Fibroblast of lung (primary cell): ENCODE data around the gene COBL. TPM values are rescaled to one million over a fixed set of nuclear protein-coding genes. Genes with fewer than 3 reads are reported as not detected.

Experiments
- DNase-seq, 2 donors: peaks; one replicate each; pipeline versions ENCODE4 v3.0.0 to v3.0.0-alpha.2; 2010; ENCODE audit warnings: low read depth in 2 of 2
- H2AFZ ChIP-seq: 2 replicates; pipeline ENCODE4 v1.5.1; 2012; ENCODE audit warnings: low read length, control low read depth, inconsistent platforms
- H3K27ac ChIP-seq: 2 replicates; pipeline ENCODE4 v1.5.1; 2011; ENCODE audit warnings: low read length, control low read depth; ENCODE audit not compliant: insufficient read depth
- H3K27me3 ChIP-seq: 2 replicates; pipeline ENCODE4 v1.5.1; 2011; ENCODE audit warnings: mild to moderate bottlenecking, low read length; ENCODE audit not compliant: control insufficient read depth, insufficient read depth
- H3K36me3 ChIP-seq: 2 replicates; pipeline ENCODE4 v1.5.1; 2011; ENCODE audit warnings: low read length; ENCODE audit not compliant: control insufficient read depth, insufficient read depth
- H3K4me1 ChIP-seq: 2 replicates; pipeline ENCODE4 v1.5.1; 2011; ENCODE audit warnings: low read length; ENCODE audit not compliant: control insufficient read depth, insufficient read depth; ENCODE audit errors: extremely low read depth
- H3K4me2 ChIP-seq: 2 replicates; pipeline ENCODE4 v1.5.1; 2011; ENCODE audit warnings: low read length, control low read depth; ENCODE audit not compliant: insufficient read depth; ENCODE audit errors: extremely low read depth
- H3K4me3 ChIP-seq, 4 experiments: fragments of 200-600 bp in 1 of 4; sonication (generic) in 1 of 4; replicated peaks in 1 of 4; 2 replicates each; pipeline ENCODE4 v1.5.1; 2011 to 2016; ENCODE audit warnings: low read length in 4 of 4, low read depth in 3 of 4, mild to moderate bottlenecking in 3 of 4, control low read depth in 2 of 4, inconsistent platforms in 1 of 4, mixed read lengths in 1 of 4; ENCODE audit not compliant: insufficient read depth in 1 of 4; ENCODE audit errors: control extremely low read depth in 1 of 4
- H3K79me2 ChIP-seq: 2 replicates; pipeline ENCODE4 v1.5.1; 2012; ENCODE audit warnings: mild to moderate bottlenecking, low read length, inconsistent platforms; ENCODE audit not compliant: control insufficient read depth, insufficient read depth
- H3K9ac ChIP-seq: 2 replicates; pipeline ENCODE4 v1.5.1; 2011; ENCODE audit warnings: mild to moderate bottlenecking, low read length, control low read depth; ENCODE audit not compliant: insufficient read depth
- H3K9me3 ChIP-seq: 2 replicates; pipeline ENCODE4 v1.5.1; 2012; ENCODE audit warnings: low read depth, low read length; ENCODE audit not compliant: control insufficient read depth, insufficient read depth
- H4K20me1 ChIP-seq: 2 replicates; pipeline ENCODE4 v1.5.1; 2011; ENCODE audit warnings: low read length; ENCODE audit not compliant: control insufficient read depth, insufficient read depth; ENCODE audit errors: extremely low read depth
- EZH2 ChIP-seq: IDR thresholded peaks from 2 replicates; pipeline ENCODE4 v1.5.1; 2012; ENCODE audit warnings: low read length, control low read depth, mild to moderate bottlenecking; ENCODE audit errors: missing control alignments
- polyA plus RNA-seq, 2 donors: library from polyadenylated mRNA; depleted of rRNA in 1 of 2; stranded (reverse) in 1 of 2; unstranded in 1 of 2; fragments of >200 nt; gene quantifications; 2 replicates each; pipeline ENCODE4 v1.2.1, GENCODE V29; 2011 to 2012; ENCODE audit warnings: missing spikeins in 1 of 2
- total RNA-seq: library from RNA; depleted of rRNA; stranded (reverse); fragments of >200 nt; gene quantifications from 2 replicates; pipeline ENCODE4 v1.2.1, GENCODE V29; 2014
- TF ChIP-seq, protein P1 (sequence below), 2 donors: IDR thresholded peaks in 1 of 2; conservative IDR thresholded peaks in 1 of 2; 1 replicate in 1 of 2; 2 replicates in 1 of 2; pipeline ENCODE4 v1.5.1; 2011 to 2012; ENCODE audit warnings: low read length in 2 of 2, control low read depth in 1 of 2, inconsistent platforms in 1 of 2, low read depth in 1 of 2, mild to moderate bottlenecking in 1 of 2

Gene COBL
- total and polyA plus RNA-seq, 2 donors (not counting 1 experiment from before 2014, with no cell fraction given) = 0.10 to 0.33 TPM

DNA sequence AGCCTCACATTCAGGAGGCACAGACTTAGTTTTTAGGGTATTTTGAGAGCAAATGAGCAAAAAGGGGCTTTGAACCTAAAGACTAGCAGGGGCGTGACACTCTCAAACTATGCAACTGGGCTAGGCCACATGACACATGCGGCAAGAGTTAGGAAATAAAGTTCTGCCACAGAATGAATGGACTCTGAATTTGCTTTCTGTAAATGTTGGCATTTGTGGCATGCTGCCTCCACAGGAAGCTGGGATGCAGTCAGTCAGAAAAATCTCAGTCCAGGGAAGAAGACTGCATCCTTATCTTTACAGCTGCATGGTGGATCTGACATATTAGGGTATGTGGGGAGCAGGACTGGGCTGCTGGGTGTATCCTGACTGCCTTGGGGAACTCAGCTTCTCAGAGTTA lies 181.0 kb downstream of the COBL start:
- Histone ChIP-seq H3K9me3 (no peaks in the 10 kb centered on the region), H3K27me3 (no peaks in the 10 kb centered on the region), H2AFZ (no peak overlapping the region), H3K4me1 (no peaks in the 10 kb centered on the region), H3K27ac (no peak overlapping the region), H3K79me2 (no peaks in the 10 kb centered on the region), H3K9ac (no peak overlapping the region), H3K4me3 (no peak overlapping the region), H3K4me2 (no peak overlapping the region), H3K36me3 (no peaks in the 10 kb centered on the region), H4K20me1 (no peaks in the 10 kb centered on the region)
- TF ChIP-seq, protein P1, sequence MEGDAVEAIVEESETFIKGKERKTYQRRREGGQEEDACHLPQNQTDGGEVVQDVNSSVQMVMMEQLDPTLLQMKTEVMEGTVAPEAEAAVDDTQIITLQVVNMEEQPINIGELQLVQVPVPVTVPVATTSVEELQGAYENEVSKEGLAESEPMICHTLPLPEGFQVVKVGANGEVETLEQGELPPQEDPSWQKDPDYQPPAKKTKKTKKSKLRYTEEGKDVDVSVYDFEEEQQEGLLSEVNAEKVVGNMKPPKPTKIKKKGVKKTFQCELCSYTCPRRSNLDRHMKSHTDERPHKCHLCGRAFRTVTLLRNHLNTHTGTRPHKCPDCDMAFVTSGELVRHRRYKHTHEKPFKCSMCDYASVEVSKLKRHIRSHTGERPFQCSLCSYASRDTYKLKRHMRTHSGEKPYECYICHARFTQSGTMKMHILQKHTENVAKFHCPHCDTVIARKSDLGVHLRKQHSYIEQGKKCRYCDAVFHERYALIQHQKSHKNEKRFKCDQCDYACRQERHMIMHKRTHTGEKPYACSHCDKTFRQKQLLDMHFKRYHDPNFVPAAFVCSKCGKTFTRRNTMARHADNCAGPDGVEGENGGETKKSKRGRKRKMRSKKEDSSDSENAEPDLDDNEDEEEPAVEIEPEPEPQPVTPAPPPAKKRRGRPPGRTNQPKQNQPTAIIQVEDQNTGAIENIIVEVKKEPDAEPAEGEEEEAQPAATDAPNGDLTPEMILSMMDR (conservative IDR thresholded peaks at IDR 0.05 in 1 of 2, IDR thresholded peaks at IDR 0.05 in 1 of 2; ENCODE audit: low read depth in 1 of 2, low read length in 2 of 2) = no peak
- no peak for TF ChIP-seq EZH2
- peak in 1 of 2 donors; percentile 8 for DNase-seq

DNA sequence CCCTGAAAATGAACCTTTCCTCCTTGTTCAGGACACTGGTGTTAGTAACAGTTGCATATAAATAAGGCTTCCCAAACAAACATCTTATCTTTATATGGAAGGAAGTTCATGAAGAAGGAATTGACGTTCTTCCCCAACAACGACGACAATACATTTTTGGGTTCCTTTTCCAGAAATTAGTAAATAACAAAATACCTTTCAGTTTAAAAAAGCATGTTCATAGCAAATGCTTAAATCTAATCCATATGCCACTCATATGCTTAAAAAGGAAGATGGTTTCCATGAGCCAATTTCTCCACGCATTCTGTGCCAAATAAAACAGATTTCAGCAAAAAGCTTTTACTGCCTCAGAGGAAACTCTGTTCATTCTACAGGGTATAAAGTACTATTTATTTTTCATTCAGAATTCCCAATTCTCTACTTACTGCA lies 182.6 kb downstream of the COBL start:
- Histone ChIP-seq H3K9me3 (no peaks in the 10 kb centered on the region), H4K20me1 (no peaks in the 10 kb centered on the region), H3K27me3 (peaks cover 2% of the 10 kb centered on the region), H3K4me2 (no peak overlapping the region), H3K79me2 (no peaks in the 10 kb centered on the region), H2AFZ (no peak overlapping the region), H3K36me3 (no peaks in the 10 kb centered on the region), H3K4me3 (no peak overlapping the region), H3K4me1 (no peaks in the 10 kb centered on the region), H3K9ac (no peak overlapping the region), H3K27ac (no peak overlapping the region)
- TF ChIP-seq, protein P1 (conservative IDR thresholded peaks at IDR 0.05 in 1 of 2, IDR thresholded peaks at IDR 0.05 in 1 of 2; ENCODE audit: low read depth in 1 of 2, low read length in 2 of 2) = no peak
- no peak for TF ChIP-seq EZH2
- no peak for DNase-seq

DNA sequence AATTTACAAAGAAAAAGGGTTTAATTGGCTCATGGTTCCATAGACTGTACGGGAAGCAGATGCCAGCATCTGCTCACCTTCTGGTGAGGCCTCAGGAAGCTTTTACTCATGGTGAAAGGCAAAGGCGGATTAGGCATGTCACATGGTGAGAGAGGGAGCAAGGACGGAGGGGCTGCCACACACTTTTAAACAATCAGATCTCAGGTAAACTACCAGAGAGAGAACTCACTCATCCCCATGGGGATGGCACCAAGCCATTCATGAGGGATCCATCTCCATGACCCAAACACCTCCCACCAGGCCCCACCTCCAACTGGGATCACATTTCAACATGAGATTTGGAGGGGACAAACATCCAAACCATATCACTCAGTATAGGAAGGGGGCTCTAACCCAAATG lies 183.9 kb downstream of the COBL start:
- Histone ChIP-seq H3K36me3 (no peaks in the 10 kb centered on the region), H2AFZ (no peak overlapping the region), H4K20me1 (no peaks in the 10 kb centered on the region), H3K27me3 (peaks cover 2% of the 10 kb centered on the region), H3K4me2 (no peak overlapping the region), H3K4me1 (no peaks in the 10 kb centered on the region), H3K9ac (no peak overlapping the region), H3K4me3 (no peak overlapping the region), H3K79me2 (no peaks in the 10 kb centered on the region), H3K9me3 (no peaks in the 10 kb centered on the region), H3K27ac (no peak overlapping the region)
- DNase-seq = no peak
- TF ChIP-seq, protein P1 (conservative IDR thresholded peaks at IDR 0.05 in 1 of 2, IDR thresholded peaks at IDR 0.05 in 1 of 2; ENCODE audit: low read depth in 1 of 2, low read length in 2 of 2) = no peak
- no peak for TF ChIP-seq EZH2
